ENCODE data around the gene EDEM3. TPM values are rescaled to one million over a fixed set of nuclear protein-coding genes. Genes with fewer than 3 reads are reported as not detected.
A peak's percentile ranks its signal among the peaks of the same experiment; 100 is the strongest.

Gene EDEM3
- polyA plus RNA-seq, 3 donors from 2014 or later: 4.8 to 8.0 (median 6.1) TPM

DNA sequence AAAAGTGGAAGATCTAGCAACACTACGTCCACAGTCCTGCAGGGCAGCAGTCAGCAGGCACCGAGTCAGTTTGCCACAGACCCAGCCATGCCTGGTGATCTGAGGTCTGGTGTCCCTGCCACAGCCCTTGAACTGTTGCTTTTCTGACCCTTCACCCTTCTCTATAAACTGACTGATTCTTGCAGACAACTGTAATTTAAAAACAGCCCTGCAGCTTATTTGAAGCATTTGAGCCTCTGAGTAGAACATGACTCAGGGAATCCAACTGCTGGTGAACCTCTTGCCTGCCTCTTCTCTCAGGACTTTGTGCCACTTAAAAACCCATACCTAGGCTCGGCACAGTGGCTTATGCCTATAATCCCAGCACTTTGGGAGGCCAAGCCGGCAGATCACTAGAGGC is 107.2 kb downstream of the EDEM3 start:
- Mint-ChIP-seq H3K27me3 (ENCODE audit: low read depth in 3 of 3) (peaks cover 7 to 29% (median 8%) of the 10 kb centered on the region in 3 donors), H3K27ac (no peak overlapping the region), H3K36me3 (peaks cover 0 to 7% (median under 1%) of the 10 kb centered on the region in 3 donors), H3K4me1 (no peaks in the 10 kb centered on the region), H3K4me3 (no peak overlapping the region), H3K9me3 (no peaks in the 10 kb centered on the region)
- DNase-seq: no peak

DNA sequence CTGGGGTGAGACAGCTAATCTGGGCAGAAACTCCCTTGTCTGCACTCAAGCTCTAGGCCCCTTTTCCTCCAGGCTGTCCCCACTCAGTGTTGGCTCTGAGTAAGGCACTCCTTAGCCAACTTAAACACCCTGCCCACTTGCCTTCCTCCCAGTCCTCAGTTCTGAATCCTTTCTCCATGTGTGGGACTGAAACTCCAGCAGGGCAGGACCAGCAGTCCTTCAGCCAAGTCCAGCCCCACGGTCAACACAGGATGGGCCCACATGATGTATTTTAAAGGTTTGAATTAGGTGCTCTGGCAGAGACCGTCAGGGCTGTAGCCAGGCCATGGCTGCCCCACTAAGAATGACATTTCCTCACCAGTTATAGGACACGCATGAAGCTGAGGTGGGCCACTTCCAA is 107.8 kb downstream of the EDEM3 start:
- Mint-ChIP-seq H3K9me3 (no peaks in the 10 kb centered on the region), H3K27me3 (ENCODE audit: low read depth in 3 of 3) (peaks cover 7 to 29% (median 7%) of the 10 kb centered on the region in 3 donors), H3K4me1 (no peaks in the 10 kb centered on the region)

DNA sequence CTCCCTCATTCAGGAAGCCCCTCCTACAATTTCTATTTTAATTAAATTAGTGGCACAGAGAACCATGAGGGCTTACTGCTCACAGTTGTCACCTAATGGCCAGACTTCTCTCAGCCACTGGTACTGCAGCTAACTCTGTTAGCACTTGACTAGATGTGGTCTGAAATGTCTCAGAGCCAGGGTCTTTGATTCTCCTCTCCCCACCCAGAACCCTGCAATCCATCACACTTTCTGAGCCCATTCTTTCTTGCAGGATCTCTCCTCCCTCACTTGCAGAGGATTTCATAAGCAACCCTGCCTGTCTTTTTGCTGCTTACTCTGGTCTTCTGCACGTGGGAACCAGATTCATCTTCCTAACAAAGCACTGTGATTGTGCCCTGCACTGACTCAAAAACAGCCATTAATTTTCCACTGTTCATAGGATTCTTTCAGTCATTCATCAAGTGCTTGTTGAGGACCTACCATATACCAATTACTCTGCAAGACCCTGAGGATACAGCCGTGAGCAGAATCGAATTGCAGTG is 108.4 kb downstream of the EDEM3 start:
- no peak overlapping the region for H3K4me3 Mint-ChIP-seq

More for the DNA sequence above, 107.8 kb downstream of the EDEM3 start:
- no peak for DNase-seq
- peaks cover 0 to 7% (median 0%) of the 10 kb centered on the region in 3 donors for H3K36me3 Mint-ChIP-seq
- H3K27ac Mint-ChIP-seq: no peak overlapping the region
- H3K4me3 Mint-ChIP-seq: no peak overlapping the region

DNA sequence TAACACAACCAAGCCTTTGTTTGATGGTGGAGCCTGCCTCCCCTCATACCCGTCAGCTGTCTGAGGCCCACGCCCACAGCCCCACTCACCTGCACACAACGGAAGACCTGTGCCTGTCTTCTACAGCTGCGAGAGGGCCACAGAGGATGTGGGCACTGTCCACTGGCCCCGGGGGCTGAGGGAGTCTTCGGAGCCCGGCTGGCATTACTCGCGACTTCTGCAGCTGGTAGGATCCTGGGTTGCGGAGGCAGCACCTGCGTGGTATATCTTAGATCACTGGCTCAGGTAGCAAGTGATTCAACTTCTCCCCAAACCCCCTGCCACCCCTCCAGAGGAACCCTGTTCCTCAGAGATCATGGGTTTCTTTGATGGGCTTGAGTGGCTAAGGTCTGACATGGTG is 109.9 kb downstream of the EDEM3 start:
- Mint-ChIP-seq H3K9me3 (no peaks in the 10 kb centered on the region), H3K36me3 (peaks cover 0 to 3% (median 0%) of the 10 kb centered on the region in 3 donors), H3K27me3 (ENCODE audit: low read depth in 3 of 3) (peaks cover 7 to 25% (median 9%) of the 10 kb centered on the region in 3 donors), H3K4me1 (no peaks in the 10 kb centered on the region), H3K27ac (peak overlapping the region in 1 of 6 donors; percentile 23), H3K4me3 (no peak overlapping the region)
- DNase-seq: no peak

More for the DNA sequence above, 108.4 kb downstream of the EDEM3 start:
- DNase-seq: no peak
- Mint-ChIP-seq H3K4me1 (no peaks in the 10 kb centered on the region), H3K36me3 (peaks cover 0 to 3% (median 0%) of the 10 kb centered on the region in 3 donors), H3K27ac (peak overlapping the region in 1 of 6 donors; percentile 17), H3K9me3 (no peaks in the 10 kb centered on the region), H3K27me3 (ENCODE audit: low read depth in 3 of 3) (peaks cover 7 to 27% (median 9%) of the 10 kb centered on the region in 3 donors)

DNA sequence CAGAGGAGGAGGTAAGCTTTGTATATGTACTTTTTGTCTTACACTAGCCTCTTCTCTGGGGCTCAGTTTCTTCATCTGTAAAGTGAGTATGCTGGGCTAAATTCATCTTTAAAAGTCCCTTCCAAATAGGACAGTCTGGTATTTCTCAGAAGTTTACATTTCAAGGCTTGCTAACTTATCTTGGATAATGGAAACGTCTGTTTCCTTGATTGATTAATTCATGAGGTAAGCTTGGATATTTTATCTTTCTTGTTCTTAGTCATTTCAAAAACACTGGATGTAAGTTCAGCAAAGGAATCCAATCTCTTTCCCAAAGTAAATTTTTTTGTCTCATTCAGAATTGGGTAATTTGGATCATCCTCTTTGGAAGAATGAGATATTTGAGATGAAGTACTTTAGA is 111.0 kb downstream of the EDEM3 start:
- no peaks in the 10 kb centered on the region for H3K9me3 Mint-ChIP-seq
- DNase-seq: no peak
- H3K4me1 Mint-ChIP-seq: peaks cover 0 to 4% of the 10 kb centered on the region in 2 donors
- H3K36me3 Mint-ChIP-seq: peaks cover 0 to 3% (median 0%) of the 10 kb centered on the region in 3 donors
- H3K27me3 Mint-ChIP-seq (ENCODE audit: low read depth in 3 of 3): peaks cover 6 to 24% (median 7%) of the 10 kb centered on the region in 3 donors
- H3K4me3 Mint-ChIP-seq: no peak overlapping the region
- H3K27ac Mint-ChIP-seq: no peak overlapping the region

DNA sequence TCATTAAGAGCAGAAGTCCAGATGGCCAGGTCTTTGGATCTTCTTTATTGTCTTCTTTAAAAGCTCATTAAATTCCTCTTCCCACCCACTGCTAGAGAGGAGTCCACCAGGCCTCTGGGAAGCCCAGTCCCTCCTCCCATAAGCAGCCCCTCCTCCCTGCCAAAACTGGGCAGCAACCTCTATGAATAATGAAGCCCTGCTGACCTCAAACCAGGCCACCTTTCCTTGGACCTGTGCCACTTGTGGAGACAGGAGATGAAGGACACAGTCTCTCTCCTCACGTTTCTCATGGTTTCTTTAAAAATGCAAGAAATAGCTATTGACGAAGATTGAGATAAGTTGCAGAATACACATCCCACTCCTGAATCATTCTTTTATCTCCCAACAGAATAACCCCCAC is 112.8 kb downstream of the EDEM3 start:
- H3K4me3 Mint-ChIP-seq: no peak overlapping the region
- H3K9me3 Mint-ChIP-seq: no peaks in the 10 kb centered on the region
- DNase-seq: no peak
- H3K4me1 Mint-ChIP-seq: peaks cover 0 to 6% of the 10 kb centered on the region in 2 donors
- peaks cover 6 to 14% (median 7%) of the 10 kb centered on the region in 3 donors for H3K27me3 Mint-ChIP-seq (ENCODE audit: low read depth in 3 of 3)
- H3K27ac Mint-ChIP-seq: no peak overlapping the region
- H3K36me3 Mint-ChIP-seq: peaks cover 0 to 3% (median under 1%) of the 10 kb centered on the region in 3 donors

DNA sequence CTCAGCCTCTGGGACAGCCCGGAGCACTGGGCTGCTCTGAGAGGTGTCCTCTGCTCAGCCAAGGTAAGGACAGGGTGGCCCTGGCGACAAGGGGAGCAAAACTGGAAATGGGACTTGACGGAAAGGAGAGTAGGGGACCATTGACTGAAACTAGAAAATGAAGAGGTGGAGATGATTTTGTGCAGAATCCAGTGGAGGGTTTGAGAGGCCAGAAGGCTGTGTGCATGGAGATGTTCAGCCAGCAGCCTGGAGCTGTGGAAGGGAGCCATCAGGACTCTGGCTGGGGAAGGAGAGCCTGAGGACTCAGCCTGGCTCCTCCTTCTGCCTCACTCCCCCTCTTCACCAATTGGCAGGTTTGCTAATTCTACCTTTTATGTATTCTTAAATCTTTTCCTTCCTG is 114.2 kb downstream of the EDEM3 start:
- peaks cover 6 to 7% (median 7%) of the 10 kb centered on the region in 3 donors for H3K27me3 Mint-ChIP-seq (ENCODE audit: low read depth in 3 of 3)
- no peaks in the 10 kb centered on the region for H3K9me3 Mint-ChIP-seq
- H3K36me3 Mint-ChIP-seq: peaks cover 0 to 3% (median 0%) of the 10 kb centered on the region in 3 donors
- no peak overlapping the region for H3K27ac Mint-ChIP-seq
- H3K4me3 Mint-ChIP-seq: no peak overlapping the region
- DNase-seq: no peak
- peaks cover 0 to 6% of the 10 kb centered on the region in 2 donors for H3K4me1 Mint-ChIP-seq

Other genes starting within 250 kb of the EDEM3 start
- gene NIBAN1, start 219.7 kb upstream of the EDEM3 start, polyA plus RNA-seq: 10 to 100 TPM in 2 of 3 donors, 1 to 10 TPM in 1; 6.3 to 24.7 (median 19.0) TPM

Measured in immature natural killer cell (primary cell).